Measurements from ENCODE around the gene ZNF880.
"Not testable (repeated sequence)": the region's sequence is repeated elsewhere in the genome, so short reads cannot be mapped to it uniquely, and the experiment has no call there.

The ZNF880 gene

DNA sequence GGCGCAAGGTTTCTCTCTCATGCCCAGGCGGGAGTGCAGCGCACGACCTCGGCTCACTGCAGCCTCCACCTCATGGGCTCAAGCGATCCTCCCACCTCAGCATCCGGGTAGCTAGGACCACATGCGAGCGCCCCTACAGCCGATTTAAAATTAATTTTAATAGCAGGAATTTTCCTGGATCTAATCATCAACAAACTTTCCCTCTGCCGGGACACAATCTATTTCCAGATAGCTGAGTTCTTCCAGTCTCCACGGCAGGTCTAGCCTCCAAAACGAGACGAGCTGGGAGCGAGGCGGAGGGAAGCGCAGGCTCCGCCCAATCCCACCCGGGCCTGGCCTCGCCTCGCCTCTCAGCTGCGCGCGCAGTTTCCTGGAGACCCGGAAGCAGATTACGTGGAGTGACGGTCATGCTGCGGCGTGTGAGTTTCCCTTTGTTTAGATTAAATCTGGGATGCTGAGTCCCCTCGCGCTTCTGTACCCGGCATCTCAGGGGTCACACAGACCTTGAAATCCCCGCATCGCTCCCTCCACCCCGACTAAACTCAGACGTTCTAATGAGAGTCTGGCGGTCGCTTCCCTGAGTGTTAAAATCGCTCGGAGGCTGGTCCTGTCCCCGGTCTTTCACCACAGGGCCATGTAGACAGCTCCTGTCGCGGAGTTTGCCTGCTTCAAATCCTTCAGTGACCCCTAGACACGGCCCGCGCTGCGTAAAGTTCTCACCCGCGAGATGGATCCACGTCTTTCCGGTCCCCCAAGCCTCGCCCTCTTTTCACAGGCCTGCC is at the start of gene ZNF880:
Gene ZNF880, plus strand, starts transcription at position 365 of the 782 bp plus-strand sequence. Its CDS starts 43 bp downstream, at position 408.
- DNase-seq: peak; percentile 94

- no peak for DNase-seq
Measured at GRCh38 chr19:52322429-52322828, 47.3 kb upstream of the ZNF880 start.

DNA sequence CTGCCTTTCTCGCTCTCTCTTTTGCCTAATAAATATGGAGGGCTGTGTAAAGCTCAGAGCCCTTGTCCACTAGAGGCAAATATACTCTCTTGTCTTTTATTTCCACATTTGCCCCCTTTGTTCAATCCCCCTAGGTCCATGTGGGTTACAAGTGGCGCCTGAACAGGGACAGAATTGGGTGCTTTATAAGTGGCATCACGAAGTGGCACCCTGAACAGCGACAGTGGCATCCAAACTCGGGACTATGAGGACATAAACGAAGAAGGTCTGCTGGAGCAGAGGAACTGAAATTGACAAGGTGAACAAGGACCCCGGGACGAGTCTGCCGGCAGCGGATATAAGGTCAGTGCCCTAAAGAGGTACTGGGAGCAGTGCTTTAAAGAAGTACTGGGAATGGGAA is 38.0 kb upstream of the ZNF880 start:
- DNase-seq: no peak

DNA sequence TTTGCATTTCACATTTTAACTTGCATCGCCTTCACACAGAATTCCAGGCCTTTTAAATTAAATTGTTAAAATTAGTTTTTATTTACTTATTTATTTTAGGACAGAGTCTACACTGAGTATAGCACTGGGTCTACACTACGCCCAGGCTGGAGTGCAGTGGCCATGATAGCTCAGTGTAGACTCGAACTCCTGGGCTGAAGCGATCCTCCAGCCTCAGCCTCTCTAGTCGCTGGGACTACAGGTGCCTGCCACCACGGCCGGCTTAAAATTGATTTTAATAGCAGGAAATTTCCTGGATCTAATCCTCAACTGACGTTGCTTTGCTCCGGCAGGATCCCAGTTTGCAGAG is 34.0 kb upstream of the ZNF880 start:
- no peak for DNase-seq

DNA sequence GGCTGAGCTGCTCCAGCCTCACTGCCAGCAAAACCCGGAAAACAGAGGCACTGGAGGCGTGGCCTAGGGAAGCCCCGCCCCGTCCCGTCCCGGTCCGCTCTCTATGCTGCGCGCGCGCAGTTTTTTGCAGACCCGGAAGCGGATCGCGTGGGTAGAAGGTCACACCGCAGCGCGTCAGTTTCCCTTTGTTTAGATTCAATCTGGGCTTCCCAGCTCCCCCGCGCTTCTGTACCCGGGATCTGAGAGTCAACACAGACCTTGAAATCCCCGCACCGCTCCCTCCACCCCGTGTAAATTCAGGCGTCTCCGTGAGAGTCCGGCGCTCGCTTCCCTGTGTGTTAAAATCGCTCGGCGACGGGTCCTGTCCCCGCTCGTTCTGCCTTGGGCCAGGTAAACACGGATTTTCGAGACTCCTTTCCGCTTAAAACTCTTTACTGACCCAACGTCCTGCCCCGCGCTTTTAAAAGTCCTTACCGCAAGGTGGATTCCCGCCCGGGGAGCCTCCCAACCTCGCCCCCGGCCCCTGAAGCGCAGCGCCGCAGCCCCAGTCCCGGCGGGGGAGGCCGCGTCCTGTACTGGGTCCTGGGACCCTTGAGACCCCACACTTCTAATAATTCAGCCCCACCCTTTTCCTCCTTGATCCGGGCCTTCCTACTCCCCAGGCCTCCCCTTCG is 33.5 kb upstream of the ZNF880 start, which contains the start of gene ZNF610:
Gene ZNF610, plus strand, starts transcription at position 127 of the 674 bp plus-strand sequence. CDS start 12,930 bp downstream, outside the sequence.
- DNase-seq: peak; percentile 88

DNA sequence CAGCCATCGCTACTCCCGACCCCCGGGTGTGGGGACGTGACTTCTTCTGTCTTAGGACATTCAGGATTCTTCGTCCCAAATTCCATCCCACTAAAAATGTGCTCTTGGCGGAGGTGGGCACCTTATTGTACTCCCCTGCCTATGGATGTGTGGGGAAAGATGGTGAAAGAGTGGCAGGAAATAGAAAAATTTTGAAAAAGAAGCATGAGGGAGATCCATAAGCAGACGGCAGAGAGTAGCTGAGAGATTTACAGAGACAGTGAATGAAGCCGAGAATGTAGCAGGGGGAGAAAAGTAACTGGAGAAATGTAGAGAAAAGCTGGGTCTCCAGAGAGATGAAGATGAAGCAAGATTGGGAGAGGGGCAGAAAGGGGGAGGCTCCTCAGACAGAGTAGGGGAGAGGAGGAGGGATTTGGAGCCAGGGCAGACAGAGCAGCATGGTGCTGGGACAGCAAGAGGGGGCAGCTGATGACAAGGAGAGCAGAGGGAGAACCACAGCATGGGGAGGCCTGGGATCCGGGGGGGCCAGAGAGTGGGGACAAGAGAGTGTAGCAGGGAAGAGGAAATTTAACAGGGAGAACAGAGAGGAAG is 32.8 kb upstream of the ZNF880 start:
- DNase-seq: no peak

DNA sequence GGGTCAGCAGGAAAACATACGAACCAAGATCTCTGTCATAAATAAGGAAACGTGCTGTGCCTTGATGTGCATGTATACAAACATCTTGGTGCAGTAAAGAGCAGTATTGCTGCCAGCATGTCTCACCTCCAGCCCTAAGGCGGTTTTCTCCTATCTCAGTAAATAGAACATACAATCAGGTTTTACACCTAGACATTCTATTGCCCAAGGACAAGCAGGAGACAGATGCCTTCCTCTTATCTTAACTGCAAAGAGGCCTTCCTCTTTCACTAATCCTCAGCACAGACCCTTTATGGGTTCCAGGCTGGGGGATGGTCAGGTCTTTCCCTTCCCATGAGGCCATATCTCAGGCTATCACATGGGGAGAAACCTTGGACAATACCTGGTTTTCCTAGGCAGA is 30.7 kb upstream of the ZNF880 start:
- not testable (repeated sequence) for DNase-seq

DNA sequence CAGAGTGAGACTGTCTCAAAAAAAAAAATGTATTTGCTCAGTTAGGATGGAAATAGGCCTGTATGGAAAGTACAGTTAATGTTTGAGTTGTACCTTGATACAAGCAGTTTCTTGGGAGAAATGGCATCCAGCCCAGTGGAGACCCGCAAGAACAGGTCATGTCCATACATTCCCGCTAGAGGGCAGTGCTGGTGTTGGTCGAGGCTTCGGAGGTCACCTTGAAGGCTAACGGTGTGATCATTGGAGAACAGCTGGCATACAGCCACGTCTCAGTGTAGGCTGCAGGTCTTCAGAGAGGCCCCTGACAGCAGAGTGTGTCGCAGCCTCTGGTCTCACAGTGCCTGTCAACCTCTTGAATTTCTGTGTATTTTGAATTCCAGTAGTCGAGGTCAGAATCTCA is 26.2 kb upstream of the ZNF880 start:
- DNase-seq: peak; percentile 25

GRCh38 chr19:52345162-52345561 is 24.6 kb upstream of the ZNF880 start:
- no peak for DNase-seq

GRCh38 chr19:52351512-52351911 is 18.2 kb upstream of the ZNF880 start:
- no peak for DNase-seq

GRCh38 chr19:52366414-52366824 is 3.3 kb upstream of the ZNF880 start:
- DNase-seq: no peak

GRCh38 chr19:52370341-52370710 is 603 bp downstream of the ZNF880 start:
- DNase-seq: no peak

- no peak for DNase-seq
Measured at GRCh38 chr19:52391135-52391534, 21.4 kb downstream of the ZNF880 start.

GRCh38 chr19:52397310-52398080 is 27.8 kb downstream of the ZNF880 start, which contains the start of gene ZNF528:
Gene ZNF528 (plus strand): TSS chr19:52397849. CDS start chr19:52402014, 4,165 bp downstream.
- peak; percentile 94 for DNase-seq

DNA sequence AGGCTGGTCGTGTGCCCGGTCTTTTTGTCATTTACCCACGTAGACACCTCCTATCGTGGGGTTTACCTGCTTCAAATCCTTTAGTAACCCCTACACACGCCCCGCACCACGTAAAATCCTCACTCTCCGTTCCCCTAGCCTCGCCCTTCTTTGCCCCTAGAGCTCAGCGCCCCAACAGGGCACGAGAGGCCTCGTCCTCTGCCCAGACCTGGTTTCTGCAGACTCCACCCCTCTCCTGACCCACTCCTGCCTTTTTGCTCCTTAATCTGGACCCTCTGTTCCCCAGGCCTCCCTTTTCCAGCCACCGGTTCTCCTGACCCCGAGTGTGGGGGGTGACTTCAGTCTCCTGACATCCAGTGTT is 28.3 kb downstream of the ZNF880 start:
- DNase-seq: peak; percentile 13

DNA sequence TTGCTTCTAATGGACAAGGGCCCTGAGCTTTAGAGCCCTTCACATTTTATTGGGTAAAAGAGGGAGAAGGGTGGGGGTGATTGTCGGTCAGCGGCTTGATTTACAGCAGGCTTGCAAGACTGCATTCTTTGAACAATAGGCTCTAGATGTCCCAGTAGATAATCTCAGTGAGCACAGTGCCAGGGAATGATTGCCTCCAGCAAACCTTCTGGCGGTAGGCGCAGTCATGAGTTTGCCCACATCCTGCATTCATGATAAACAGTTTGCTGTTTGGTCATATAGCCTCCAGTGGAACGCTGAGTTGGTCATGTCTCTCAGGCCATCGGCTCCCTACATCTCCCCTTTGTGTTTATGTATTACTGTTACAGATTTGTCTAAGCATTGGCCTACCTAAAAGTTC is 40.6 kb downstream of the ZNF880 start:
- no peak for DNase-seq

DNA sequence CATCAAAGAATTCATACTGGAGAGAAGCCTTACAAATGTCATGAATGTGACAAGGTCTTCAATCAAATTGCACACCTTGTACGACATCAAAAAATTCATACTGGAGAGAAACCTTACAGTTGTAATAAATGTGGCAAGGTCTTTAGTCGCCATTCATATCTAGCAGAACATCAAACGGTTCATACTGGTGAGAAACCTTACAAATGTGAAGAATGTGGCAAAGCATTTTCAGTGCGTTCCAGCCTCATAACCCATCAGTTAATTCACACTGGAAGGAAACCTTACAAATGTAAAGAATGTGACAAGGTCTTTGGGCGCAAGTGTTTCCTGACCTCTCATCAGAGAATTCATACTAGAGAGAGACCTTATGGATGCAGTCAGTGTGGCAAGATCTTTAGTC is 46.0 kb downstream of the ZNF880 start:
- DNase-seq: no peak

DNA sequence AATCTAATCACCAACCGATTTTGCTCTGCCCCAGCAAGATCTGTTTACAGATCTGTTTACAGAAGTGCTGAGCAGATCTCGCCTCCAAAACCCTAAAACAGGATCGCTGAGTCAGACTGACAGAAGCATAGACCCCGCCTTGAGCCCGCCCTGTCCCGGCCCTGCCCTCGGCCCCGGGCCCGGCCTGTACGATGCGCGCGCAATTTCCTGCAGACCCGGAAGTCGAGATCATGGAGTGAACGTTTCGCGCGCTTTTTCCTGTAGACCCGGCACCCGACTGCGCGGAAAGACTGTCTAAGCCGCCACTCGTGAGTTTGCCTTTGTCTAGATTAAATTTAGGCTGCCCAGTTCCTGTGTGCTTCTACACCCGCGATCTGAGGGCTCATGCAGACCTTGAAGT is 59.2 kb downstream of the ZNF880 start, which contains the start of gene ZNF534:
Gene ZNF534, plus strand, starts transcription at position 212 of the 400 bp plus-strand sequence. CDS start 2,327 bp downstream, outside the sequence.
- DNase-seq: no peak

Data from activated naive CD4-positive, alpha-beta T cell treated with anti-CD3 and anti-CD28 coated beads, Interleukin-2, amount 50 U/mL, for 16 hours (primary cell).